ENCODE results near the gene GSDME. TPM values are rescaled to one million over a fixed set of nuclear protein-coding genes. Genes with fewer than 3 reads are reported as not detected.

Gene GSDME
- total RNA-seq, 1 experiment from 2014 or later = 4.5 TPM

GRCh38 chr7:24717247-24717622, 40.0 kb downstream of the GSDME start:
- intact Hi-C loops (cut with micrococcal nuclease; ENCODE audit: unreplicated experiment) = loop anchor here (10.0 kb wide), 3 partner anchors 62 to 1142 kb away; no protein-coding TSS in a partner anchor
- TF ChIP-seq REST (IDR thresholded peaks at IDR 0.05; ENCODE audit: insufficient read depth in 1 of 2, low read depth in 2 of 2, low read length in 1 of 2) = no peak
- TF ChIP-seq TCF7L2 (IDR thresholded peaks at IDR 0.05; ENCODE audit: low read depth, low read length) = no peak
- TF ChIP-seq POLR2AphosphoS5 (IDR thresholded peaks at IDR 0.05; ENCODE audit: low read depth, low read length) = no peak
- TF ChIP-seq SIN3A (IDR thresholded peaks at IDR 0.05; ENCODE audit: borderline replicate concordance, insufficient read depth, low read depth, low read length) = no peak
- TF ChIP-seq CTCF (IDR thresholded peaks at IDR 0.05) = no peak
- DNase-seq (ENCODE audit: low read depth, low spot score) = no peak
- Histone ChIP-seq H3K9me3 (ENCODE audit: control insufficient read depth, insufficient read depth, low read depth, low read length) (no peaks in the 10 kb centered on the region), H3K27ac (ENCODE audit: low read length) (no peak overlapping the region), H3K4me3 (ENCODE audit: low read depth in 2 of 2, low read length in 2 of 2) (no peak overlapping the region), H3K36me3 (ENCODE audit: control insufficient read depth, insufficient read depth, low read length) (no peaks in the 10 kb centered on the region), H3K27me3 (ENCODE audit: control insufficient read depth, insufficient read depth, low read length) (no peaks in the 10 kb centered on the region), H3K4me1 (ENCODE audit: control insufficient read depth, insufficient read depth, low read length) (no peaks in the 10 kb centered on the region)
- POLR2A ChIA-PET = no interaction called here
- BruUV-seq (replicated peaks) = no TSS peak
- CTCF ChIA-PET = no interaction called here
- in situ Hi-C loops (cut with HindIII; ENCODE audit: low pct_unique_long_range_greater_than_20kb, low sequenced_read_pairs) = no loop called here
- no peak for ATAC-seq

DNA sequence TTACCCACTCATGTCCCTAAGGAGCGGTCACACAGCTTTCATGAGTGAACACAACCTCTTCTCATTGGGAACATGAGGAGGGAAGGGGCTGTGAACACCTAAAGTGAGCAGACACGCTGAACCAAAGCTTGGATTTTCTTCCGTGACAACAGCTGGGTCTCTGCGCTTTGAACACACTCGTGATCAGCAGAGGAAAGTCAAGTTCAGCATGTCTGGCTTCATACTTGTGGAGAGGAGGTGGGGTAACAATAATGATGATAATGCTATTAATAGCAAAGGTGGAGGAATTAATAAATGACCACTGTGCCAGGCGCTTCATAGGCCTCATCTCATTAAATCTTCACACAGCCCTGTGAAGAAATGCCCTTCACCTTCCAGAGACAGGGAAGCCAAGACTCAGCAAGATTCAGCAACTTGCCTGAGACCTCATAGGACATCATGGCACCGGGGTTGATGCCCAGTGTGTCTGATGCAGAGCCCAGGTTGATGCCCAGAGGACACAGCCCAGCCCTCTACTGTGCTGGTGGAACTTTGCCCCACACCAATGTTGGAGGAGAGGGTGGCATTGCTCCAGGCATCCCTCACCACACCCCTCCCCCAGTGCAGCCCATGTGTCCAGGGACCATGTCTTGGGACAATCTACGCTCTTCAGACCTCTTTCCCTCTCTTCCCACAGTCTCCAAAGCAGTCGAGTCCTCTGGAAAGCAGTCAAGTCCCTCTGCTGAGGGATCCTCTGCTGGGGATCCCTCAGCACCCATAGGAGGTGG, 40.6 kb downstream of the GSDME start:
- CTCF ChIA-PET = interaction anchor here (0.7 kb wide), 1 partner anchor 427 kb away, joined by 3 read pairs; no protein-coding TSS in a partner anchor
- in situ Hi-C loops (cut with HindIII; ENCODE audit: low pct_unique_long_range_greater_than_20kb, low sequenced_read_pairs) = no loop called here

More for the DNA sequence above, 40.6 kb downstream of the GSDME start:
- POLR2A ChIA-PET = no interaction called here
- TF ChIP-seq TCF7L2 (IDR thresholded peaks at IDR 0.05; ENCODE audit: low read depth, low read length) (no peak), REST (IDR thresholded peaks at IDR 0.05; ENCODE audit: insufficient read depth in 1 of 2, low read depth in 2 of 2, low read length in 1 of 2) (no peak), CTCF (IDR thresholded peaks at IDR 0.05) (no peak), SIN3A (IDR thresholded peaks at IDR 0.05; ENCODE audit: borderline replicate concordance, insufficient read depth, low read depth, low read length) (no peak), POLR2AphosphoS5 (IDR thresholded peaks at IDR 0.05; ENCODE audit: low read depth, low read length) (no peak)
- H3K27ac ChIP-seq (ENCODE audit: low read length) = no peak overlapping the region
- no peak for ATAC-seq
- intact Hi-C loops (cut with micrococcal nuclease; ENCODE audit: unreplicated experiment) = loop anchor here (10.0 kb wide), 3 partner anchors 62 to 1142 kb away; no protein-coding TSS in a partner anchor
- H3K27me3 ChIP-seq (ENCODE audit: control insufficient read depth, insufficient read depth, low read length) = no peaks in the 10 kb centered on the region
- no TSS peak for BruUV-seq (replicated peaks)
- DNase-seq (ENCODE audit: low read depth, low spot score) = no peak
- H3K36me3 ChIP-seq (ENCODE audit: control insufficient read depth, insufficient read depth, low read length) = no peaks in the 10 kb centered on the region
- no peaks in the 10 kb centered on the region for H3K4me1 ChIP-seq (ENCODE audit: control insufficient read depth, insufficient read depth, low read length)
- no peak overlapping the region for H3K4me3 ChIP-seq (ENCODE audit: low read depth in 2 of 2, low read length in 2 of 2)
- H3K9me3 ChIP-seq (ENCODE audit: control insufficient read depth, insufficient read depth, low read depth, low read length) = no peaks in the 10 kb centered on the region
